ENCODE measurements around the gene GRIP1.

The GRIP1 gene

DNA sequence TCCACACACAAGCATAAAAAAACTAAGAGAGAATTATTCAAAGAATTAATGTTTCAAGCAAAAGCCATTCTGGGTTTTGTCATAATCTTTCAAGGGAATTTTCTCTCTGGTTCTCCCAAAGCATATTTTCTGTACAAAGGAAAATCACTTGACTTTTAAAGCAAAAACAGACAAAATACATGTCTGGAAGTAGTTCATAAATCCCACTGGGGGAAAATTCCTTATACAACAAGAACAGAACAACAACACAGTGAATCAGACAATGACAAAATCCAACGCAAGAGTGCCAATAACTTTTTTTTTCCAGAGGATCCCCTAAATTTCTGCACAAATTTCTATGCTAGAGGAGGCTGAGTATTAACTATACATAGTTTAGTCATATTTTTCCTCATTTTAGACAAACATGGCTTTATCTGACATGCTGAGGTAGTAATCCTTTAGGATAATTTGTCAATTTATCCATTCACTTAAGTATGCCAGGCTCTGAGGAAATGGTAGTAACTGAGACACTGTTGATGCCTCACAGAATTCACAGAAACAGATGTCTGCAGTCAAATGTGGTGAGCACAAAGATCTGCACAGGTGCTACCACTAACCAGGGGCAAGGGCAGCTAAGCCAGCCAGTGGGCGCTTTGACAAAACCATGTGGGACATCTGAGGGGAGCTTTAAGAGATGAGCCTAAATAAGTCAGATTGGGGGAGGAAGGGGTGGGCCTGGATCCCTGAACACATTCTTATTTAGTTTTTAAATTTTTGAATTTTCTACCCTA lies 38.0 kb downstream of the GRIP1 start:
- Histone ChIP-seq H4K20me1 (no peaks in the 10 kb centered on the region), H3K36me3 (no peaks in the 10 kb centered on the region), H3K9me3 (replicated peaks in 1 of 11) (no peaks in the 10 kb centered on the region), H3K27ac (no peak overlapping the region), H3K4me2 (no peak overlapping the region), H3K9ac (no peak overlapping the region), H3K4me1 (no peaks in the 10 kb centered on the region), H3K27me3 (no peaks in the 10 kb centered on the region), H3K4me3 (no peak overlapping the region)
- no peak for TF ChIP-seq Cebpa-rat (IDR thresholded peaks at IDR 0.05)

DNA sequence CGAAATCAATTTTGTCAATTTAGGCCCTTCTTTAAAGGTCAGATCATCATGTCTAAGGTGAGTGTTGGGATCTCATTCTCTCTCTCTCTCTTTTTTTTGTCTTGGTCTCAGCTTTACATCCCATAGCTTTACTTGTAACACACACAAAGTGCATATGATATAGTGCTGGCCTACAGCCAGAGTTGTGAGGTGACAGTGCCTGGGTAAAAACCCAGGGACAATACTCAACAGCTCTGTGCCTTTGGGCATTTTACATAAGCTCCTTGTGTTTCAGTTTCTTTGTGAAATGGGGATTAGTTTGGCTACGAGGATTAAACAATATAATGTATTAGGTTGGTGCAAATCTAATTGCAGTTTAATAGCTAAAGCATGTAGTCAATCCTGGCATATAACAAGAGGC lies 40.2 kb downstream of the GRIP1 start:
- Histone ChIP-seq H3K27me3 (no peaks in the 10 kb centered on the region), H3K4me1 (no peaks in the 10 kb centered on the region), H4K20me1 (no peaks in the 10 kb centered on the region), H3K9me3 (replicated peaks in 1 of 11) (no peaks in the 10 kb centered on the region), H3K9ac (no peak overlapping the region), H3K4me2 (no peak overlapping the region), H3K4me3 (no peak overlapping the region), H3K36me3 (no peaks in the 10 kb centered on the region), H3K27ac (no peak overlapping the region)
- TF ChIP-seq Cebpa-rat (IDR thresholded peaks at IDR 0.05) = no peak

DNA sequence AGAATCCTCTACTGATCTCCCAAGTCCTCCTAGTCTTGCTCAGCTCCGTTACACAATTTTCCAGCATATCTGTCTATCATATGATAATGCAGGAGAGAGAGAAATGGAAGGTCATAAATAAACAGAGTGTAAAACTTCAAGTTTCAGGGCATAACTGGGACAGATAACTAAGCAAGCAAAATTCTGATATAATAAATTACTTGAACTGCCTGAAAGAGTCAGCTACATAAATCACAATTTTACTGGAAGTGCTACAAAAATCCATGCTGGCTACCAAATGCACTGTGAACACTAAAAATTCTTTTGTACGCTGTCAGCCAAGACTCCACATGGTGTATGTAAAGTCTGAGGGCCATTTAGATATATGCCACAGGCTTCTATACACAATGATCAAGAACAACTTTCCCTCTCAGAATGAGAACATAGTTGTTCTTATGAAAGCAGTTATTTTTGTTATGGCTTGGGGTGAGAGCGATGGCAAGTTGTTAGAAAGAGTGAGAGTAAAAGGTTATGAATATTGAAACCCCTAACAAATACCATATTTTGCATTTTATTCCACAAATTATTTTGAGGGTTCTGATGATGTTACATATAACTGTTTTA lies 41.1 kb downstream of the GRIP1 start:
- Histone ChIP-seq H3K27me3 (no peaks in the 10 kb centered on the region), H4K20me1 (no peaks in the 10 kb centered on the region), H3K9me3 (replicated peaks in 1 of 11) (no peaks in the 10 kb centered on the region), H3K27ac (no peak overlapping the region), H3K4me1 (no peaks in the 10 kb centered on the region), H3K36me3 (no peaks in the 10 kb centered on the region), H3K4me3 (no peak overlapping the region), H3K4me2 (no peak overlapping the region), H3K9ac (no peak overlapping the region)
- TF ChIP-seq Cebpa-rat (IDR thresholded peaks at IDR 0.05) = no peak

DNA sequence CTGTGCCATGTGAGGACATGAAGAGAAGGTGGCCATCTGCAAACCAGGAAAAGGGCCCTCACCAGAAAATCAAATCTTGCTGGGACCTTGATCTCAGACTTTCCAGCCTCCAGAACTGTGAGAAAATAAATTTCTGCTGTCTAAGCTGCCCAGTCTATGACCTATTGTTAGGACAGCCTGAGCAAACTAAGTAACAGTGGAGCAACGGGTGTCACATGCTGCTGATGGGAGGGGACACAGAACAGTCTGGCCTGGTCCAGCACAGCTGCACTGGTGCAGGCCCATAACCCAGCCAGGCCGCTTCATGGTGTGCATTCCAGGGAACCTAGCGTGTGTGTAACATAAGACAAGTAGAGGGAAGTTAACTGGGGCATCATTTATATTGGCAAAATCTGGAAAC lies 42.1 kb downstream of the GRIP1 start:
- Histone ChIP-seq H3K4me2 (no peak overlapping the region), H3K36me3 (no peaks in the 10 kb centered on the region), H3K9ac (no peak overlapping the region), H3K27ac (no peak overlapping the region), H3K4me1 (no peaks in the 10 kb centered on the region), H3K4me3 (no peak overlapping the region), H3K9me3 (replicated peaks in 1 of 11) (no peaks in the 10 kb centered on the region), H3K27me3 (no peaks in the 10 kb centered on the region), H4K20me1 (no peaks in the 10 kb centered on the region)
- TF ChIP-seq Cebpa-rat (IDR thresholded peaks at IDR 0.05) = no peak

DNA sequence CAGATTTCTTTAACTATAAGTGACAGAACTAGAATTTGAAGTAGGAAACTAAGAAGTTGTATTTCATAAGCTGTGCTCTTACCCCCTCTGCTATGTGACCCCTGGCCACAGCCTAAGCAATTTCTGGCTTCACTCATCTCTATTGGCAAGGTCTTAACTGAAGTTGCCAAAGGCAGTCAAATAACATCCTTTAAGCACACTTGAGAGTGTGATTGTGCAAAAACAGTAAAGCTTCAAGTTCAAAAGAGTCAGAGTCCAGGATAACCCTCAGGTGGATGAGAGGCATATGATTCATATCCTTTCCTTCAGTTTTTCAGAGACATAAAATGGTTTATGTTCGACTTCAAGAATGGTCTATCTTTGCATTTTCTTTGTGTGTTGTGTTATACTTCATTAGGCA lies 45.2 kb downstream of the GRIP1 start:
- Histone ChIP-seq H3K9me3 (replicated peaks in 1 of 11) (no peaks in the 10 kb centered on the region), H3K4me2 (no peak overlapping the region), H3K9ac (no peak overlapping the region), H3K4me1 (0 out of 20 replicates have a peak, but pooled peaks cover 0 to under 1% (median 0%) of the 10 kb centered on the region in 10 experiments), H3K27ac (no peak overlapping the region), H3K27me3 (no peaks in the 10 kb centered on the region), H3K36me3 (no peaks in the 10 kb centered on the region), H3K4me3 (no peak overlapping the region), H4K20me1 (no peaks in the 10 kb centered on the region)
- TF ChIP-seq Cebpa-rat (IDR thresholded peaks at IDR 0.05) = no peak

DNA sequence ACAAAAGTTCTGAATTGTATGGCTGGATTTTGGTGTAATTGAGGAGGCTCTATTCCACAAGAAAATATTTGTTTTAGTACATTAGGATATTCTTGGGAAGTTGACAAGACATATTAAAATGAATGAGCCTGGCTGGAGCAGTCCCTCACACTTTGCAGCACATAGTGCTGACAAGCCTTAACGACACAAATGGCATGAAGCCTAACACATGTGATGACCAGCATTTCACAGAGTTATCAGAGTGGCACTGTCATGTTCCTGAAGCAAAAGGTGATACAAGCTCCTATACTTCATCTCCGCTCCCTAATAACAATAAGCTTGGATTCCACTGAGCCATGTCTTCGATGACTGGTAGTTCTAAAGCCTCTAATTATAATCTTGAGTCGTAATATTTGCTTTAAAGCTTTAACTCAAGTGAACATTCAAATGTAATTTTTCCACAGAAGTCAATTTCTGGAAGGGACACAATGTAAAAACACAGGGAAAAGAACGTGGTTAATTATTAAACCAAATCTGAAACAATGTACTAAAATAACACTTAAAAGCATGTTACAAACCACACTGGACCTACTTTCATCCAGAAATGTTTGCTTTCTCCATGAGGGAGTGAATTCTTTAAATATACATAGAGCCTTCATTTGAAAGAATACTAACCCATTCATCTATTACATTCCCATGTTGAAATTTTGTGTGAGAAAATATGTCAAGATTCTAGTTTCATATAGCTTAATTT lies 49.6 kb downstream of the GRIP1 start:
- no peak for TF ChIP-seq Cebpa-rat (IDR thresholded peaks at IDR 0.05)
- Histone ChIP-seq H3K27me3 (no peaks in the 10 kb centered on the region), H3K36me3 (no peaks in the 10 kb centered on the region), H3K27ac (no peak overlapping the region), H3K4me1 (peaks cover 5 to 21% (median 9%) of the 10 kb centered on the region in 10 experiments; a peak in 14 of 20 replicates), H3K9ac (no peak overlapping the region), H3K4me2 (no peak overlapping the region), H3K9me3 (replicated peaks in 1 of 11) (no peaks in the 10 kb centered on the region), H4K20me1 (no peaks in the 10 kb centered on the region), H3K4me3 (no peak overlapping the region)

DNA sequence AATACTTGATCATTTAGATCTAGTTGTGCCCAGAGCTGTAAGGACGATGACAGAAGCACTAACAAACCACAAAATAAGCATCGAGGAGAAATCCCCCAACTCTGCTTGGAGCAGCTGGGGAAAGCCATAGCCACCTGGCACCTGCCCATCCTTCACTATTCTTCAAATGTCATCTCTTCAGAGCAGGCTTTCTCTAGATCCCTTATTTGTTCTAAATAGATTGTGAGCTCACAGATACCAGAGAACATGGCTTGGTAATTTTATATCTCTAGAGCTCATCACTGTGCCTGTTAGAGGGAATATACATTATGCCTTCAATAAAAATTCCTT lies 50.9 kb downstream of the GRIP1 start:
- Histone ChIP-seq H3K36me3 (no peaks in the 10 kb centered on the region), H3K4me2 (peak overlapping the region in 7 of 11 experiments; percentile 4 to 52 (median 22); a peak in 8 of 22 replicates), H3K9me3 (replicated peaks in 1 of 11) (no peaks in the 10 kb centered on the region), H3K9ac (no peak overlapping the region), H3K27ac (no peak overlapping the region), H4K20me1 (no peaks in the 10 kb centered on the region), H3K4me3 (no peak overlapping the region), H3K4me1 (peaks cover 5 to 34% (median 15%) of the 10 kb centered on the region in 10 experiments; a peak in 14 of 20 replicates), H3K27me3 (no peaks in the 10 kb centered on the region)
- TF ChIP-seq Cebpa-rat (IDR thresholded peaks at IDR 0.05) = no peak

DNA sequence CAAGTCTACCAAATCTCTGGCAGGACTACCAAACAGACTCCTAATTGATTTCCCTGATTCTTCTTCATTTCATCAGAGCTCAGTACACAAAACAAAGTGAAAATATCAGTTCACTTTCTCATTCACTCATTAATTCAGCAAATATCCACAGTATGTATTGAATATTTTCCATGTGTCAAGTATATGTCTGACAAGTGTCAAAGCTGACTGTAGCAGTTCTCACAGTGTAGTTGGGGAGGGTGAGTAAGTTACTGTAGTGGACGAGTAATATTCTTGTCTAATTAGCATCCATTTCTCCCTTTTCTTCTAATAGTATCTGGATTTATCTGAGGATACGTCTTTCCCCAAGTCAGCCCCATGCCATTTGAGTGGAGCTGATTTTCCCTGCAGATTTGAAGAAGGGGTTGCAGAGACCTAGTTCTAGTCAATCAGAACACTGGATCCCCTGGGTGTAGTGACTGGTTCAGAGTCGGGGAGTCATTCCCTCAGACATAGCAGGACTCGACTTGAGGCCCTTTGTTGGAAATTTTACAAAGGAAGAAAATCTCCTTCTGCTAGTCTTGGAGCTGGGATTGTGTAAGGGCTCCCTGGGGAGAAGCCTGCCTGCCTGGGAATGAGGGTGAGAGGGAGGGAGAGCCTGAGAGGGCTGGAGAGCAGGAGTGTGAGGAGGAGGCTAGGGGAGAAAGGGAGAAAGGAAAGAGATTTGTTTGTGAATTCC lies 51.4 kb downstream of the GRIP1 start:
- Histone ChIP-seq H3K9me3 (replicated peaks in 1 of 11) (no peaks in the 10 kb centered on the region), H3K4me1 (peaks cover 5 to 39% (median 15%) of the 10 kb centered on the region in 10 experiments; a peak in 14 of 20 replicates), H3K9ac (no peak overlapping the region), H4K20me1 (no peaks in the 10 kb centered on the region), H3K4me3 (no peak overlapping the region), H3K27ac (no peak overlapping the region), H3K27me3 (no peaks in the 10 kb centered on the region), H3K4me2 (peak overlapping the region in 7 of 11 experiments; percentile 4 to 52 (median 22); a peak in 7 of 22 replicates), H3K36me3 (no peaks in the 10 kb centered on the region)
- TF ChIP-seq Cebpa-rat (IDR thresholded peaks at IDR 0.05) = no peak

DNA sequence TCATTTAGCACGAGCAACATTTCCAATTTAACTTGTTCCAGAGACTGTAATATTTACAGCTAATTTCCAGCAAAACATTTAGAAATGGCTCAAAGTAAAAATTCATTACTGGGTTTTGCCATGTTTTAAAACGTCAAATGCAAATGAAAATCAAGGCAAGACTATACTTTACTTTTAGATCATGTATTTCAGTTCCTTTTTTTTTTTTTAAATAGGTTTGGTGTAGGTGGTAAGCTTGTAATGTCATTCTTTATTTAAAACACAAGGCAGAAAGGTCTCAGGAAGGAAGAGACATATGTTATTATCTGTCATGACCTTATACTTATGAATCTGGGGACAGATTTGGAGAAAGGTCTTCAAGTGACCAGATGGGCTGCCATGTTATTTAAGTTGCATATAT lies 54.1 kb downstream of the GRIP1 start:
- H3K4me3 ChIP-seq = no peak overlapping the region
- no peak for TF ChIP-seq Cebpa-rat (IDR thresholded peaks at IDR 0.05)
- H3K9me3 ChIP-seq (replicated peaks in 1 of 11) = no peaks in the 10 kb centered on the region
- H3K4me1 ChIP-seq = peaks cover 11 to 56% (median 25%) of the 10 kb centered on the region in 10 experiments; a peak in 18 of 20 replicates
- H3K36me3 ChIP-seq = no peaks in the 10 kb centered on the region
- H3K27ac ChIP-seq = no peak overlapping the region
- no peaks in the 10 kb centered on the region for H4K20me1 ChIP-seq
- H3K27me3 ChIP-seq = no peaks in the 10 kb centered on the region
- peak overlapping the region in 5 of 11 experiments; percentile 7 to 35 (median 32); a peak in 8 of 22 replicates for H3K4me2 ChIP-seq
- no peak overlapping the region for H3K9ac ChIP-seq

All from BLaER1 treated with 17β-estradiol and CSF1 and Interleukin-3, amounts not matched to agents 10 nM and 100 nM (cell line).